GM18498 (cell line): ENCODE results near the gene LHX5.

Experiments
- ATAC-seq: cut with Tn5 transposase; IDR thresholded peaks from one replicate; pipeline ENCODE4 v1.9.1; 2021; ENCODE audit warnings: mild to moderate bottlenecking, moderate library complexity; ENCODE audit not compliant: unreplicated experiment

The LHX5 gene

GRCh38 chr12:113418213-113418879, 53.3 kb downstream of the LHX5 start:
- no peak for ATAC-seq

GRCh38 chr12:113416091-113416754, 55.4 kb downstream of the LHX5 start:
- no peak for ATAC-seq

- ATAC-seq: no peak
These were observed 57.1 kb downstream of the LHX5 start for GRCh38 chr12:113414519-113415038.

- no peak for ATAC-seq
These were observed 58.2 kb downstream of the LHX5 start for GRCh38 chr12:113413488-113413939.
